OCI-LY3 (cell line): ENCODE measurements around the gene GRIP1.

ENCODE experiments used
- EZH2phosphoT487 ChIP-seq: fragments of 200-600 bp; shearing (Covaris generic); IDR thresholded peaks from 2 replicates; pipeline ENCODE4 v1.6.1; 2018; ENCODE audit warnings: antibody characterized with exemption, mixed run types, low read depth
- TF ChIP-seq, protein P1 (sequence below): fragments of 200-600, 300-600 bp; sonication (generic); IDR thresholded peaks from 2 replicates; pipeline ENCODE4 v1.5.1; 2014; ENCODE audit warnings: antibody characterized with exemption, low read length, low read depth

DNA sequence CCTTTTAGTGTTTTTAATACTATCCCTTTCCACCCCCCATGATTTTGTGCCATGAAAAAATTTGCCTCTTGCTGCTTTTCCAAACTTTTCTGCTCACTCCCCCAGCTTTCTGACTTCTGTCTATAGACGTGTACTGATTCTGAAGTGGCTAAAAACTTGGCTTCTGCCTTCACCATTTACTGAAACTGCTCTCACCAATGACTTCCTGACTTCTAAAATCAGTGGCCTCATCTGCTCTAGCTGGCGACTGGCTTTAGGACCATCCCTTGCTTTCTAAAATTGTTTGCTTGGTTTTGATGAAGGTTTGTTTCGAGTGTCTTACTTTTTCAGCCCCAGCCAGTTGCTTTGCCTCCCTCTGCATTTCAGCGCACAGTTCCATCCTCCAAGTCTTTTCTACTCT lies 231.2 kb downstream of the GRIP1 start:
- no peak for TF ChIP-seq EZH2phosphoT487
- TF ChIP-seq, protein P1, sequence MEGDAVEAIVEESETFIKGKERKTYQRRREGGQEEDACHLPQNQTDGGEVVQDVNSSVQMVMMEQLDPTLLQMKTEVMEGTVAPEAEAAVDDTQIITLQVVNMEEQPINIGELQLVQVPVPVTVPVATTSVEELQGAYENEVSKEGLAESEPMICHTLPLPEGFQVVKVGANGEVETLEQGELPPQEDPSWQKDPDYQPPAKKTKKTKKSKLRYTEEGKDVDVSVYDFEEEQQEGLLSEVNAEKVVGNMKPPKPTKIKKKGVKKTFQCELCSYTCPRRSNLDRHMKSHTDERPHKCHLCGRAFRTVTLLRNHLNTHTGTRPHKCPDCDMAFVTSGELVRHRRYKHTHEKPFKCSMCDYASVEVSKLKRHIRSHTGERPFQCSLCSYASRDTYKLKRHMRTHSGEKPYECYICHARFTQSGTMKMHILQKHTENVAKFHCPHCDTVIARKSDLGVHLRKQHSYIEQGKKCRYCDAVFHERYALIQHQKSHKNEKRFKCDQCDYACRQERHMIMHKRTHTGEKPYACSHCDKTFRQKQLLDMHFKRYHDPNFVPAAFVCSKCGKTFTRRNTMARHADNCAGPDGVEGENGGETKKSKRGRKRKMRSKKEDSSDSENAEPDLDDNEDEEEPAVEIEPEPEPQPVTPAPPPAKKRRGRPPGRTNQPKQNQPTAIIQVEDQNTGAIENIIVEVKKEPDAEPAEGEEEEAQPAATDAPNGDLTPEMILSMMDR, result no peak
